Panc1 (cell line): ENCODE measurements around the gene SH3PXD2A. TPM values are rescaled to one million over a fixed set of nuclear protein-coding genes. Genes with fewer than 3 reads are reported as not detected.
A peak's percentile ranks its signal among the peaks of the same experiment; 100 is the strongest.

Source experiments
- ATAC-seq: fragments of 200-7000 bp; cut with Tn5 transposase; 2 replicates; pipeline ENCODE4 v1.9.1; 2020; ENCODE audit warnings: mild to moderate bottlenecking, moderate library complexity
- BruUV-seq: library from RNA; stranded (reverse); fragments of 400-500 nt; replicated peaks from 2 replicates; lab custom pipeline; 2021; lab: Mats Ljungman, UMichigan
- CTCF ChIA-PET: fragments of 300-600 bp; sonication (Branson Sonifier 250); formaldehyde crosslinking; loops from one replicate; lab custom pipeline; 2022; ENCODE audit warnings: antibody characterized with exemption; lab: Charles Lee
- POLR2A ChIA-PET: fragments of 300-600 bp; sonication (Branson Sonifier 250); formaldehyde crosslinking; loops from one replicate; lab custom pipeline; 2022; ENCODE audit warnings: antibody characterized with exemption; lab: Charles Lee
- DNase-seq: peaks from one replicate; pipeline ENCODE4 v3.0.0-alpha.2; 2010; ENCODE audit warnings: low read depth, low spot score
- H3K27ac ChIP-seq: 2 replicates; pipeline ENCODE4 v1.5.1; 2011; ENCODE audit warnings: mild to moderate bottlenecking, low read length, inconsistent platforms
- H3K27me3 ChIP-seq: fragments of 200-500 bp; sonication (Bioruptor generic); 2 replicates; pipeline ENCODE4 v1.6.0; 2014; ENCODE audit warnings: low read length, inconsistent platforms; ENCODE audit not compliant: control insufficient read depth, insufficient read depth
- H3K36me3 ChIP-seq: fragments of 200-500 bp; sonication (Bioruptor generic); 2 replicates; pipeline ENCODE4 v1.5.1; 2014; ENCODE audit warnings: inconsistent platforms, mild to moderate bottlenecking, low read length, moderate library complexity; ENCODE audit not compliant: control insufficient read depth, insufficient read depth
- H3K4me1 ChIP-seq: 2 replicates; pipeline ENCODE4 v1.5.1; 2011; ENCODE audit warnings: inconsistent platforms, mild to moderate bottlenecking, low read length, moderate library complexity; ENCODE audit not compliant: control insufficient read depth, insufficient read depth
- H3K4me3 ChIP-seq, 2 experiments: 2 replicates each; pipeline ENCODE4 v1.5.1; 2011 to 2012; ENCODE audit warnings: low read depth in 2 of 2, low read length in 2 of 2, mild to moderate bottlenecking in 2 of 2, inconsistent platforms in 1 of 2, moderate library complexity in 1 of 2
- H3K9me3 ChIP-seq: fragments of 200-500 bp; sonication (Bioruptor generic); 2 replicates; pipeline ENCODE4 v1.5.1; 2014; ENCODE audit warnings: low read depth, mild to moderate bottlenecking, inconsistent platforms, low read length, moderate library complexity; ENCODE audit not compliant: control insufficient read depth, insufficient read depth
- CTCF ChIP-seq: fragments of 450-650 bp; IDR thresholded peaks from 2 replicates; pipeline ENCODE4 v1.5.1; 2017; ENCODE audit warnings: mild to moderate bottlenecking
- POLR2AphosphoS5 ChIP-seq: IDR thresholded peaks from 2 replicates; pipeline ENCODE4 v1.6.1; 2012; ENCODE audit warnings: mild to moderate bottlenecking, low read depth, low read length, moderate library complexity
- REST ChIP-seq, 2 experiments: IDR thresholded peaks; 2 replicates each; pipeline ENCODE4 v1.6.1; 2011 to 2012; ENCODE audit warnings: low read depth in 2 of 2, control low read depth in 1 of 2, low read length in 1 of 2, mild to moderate bottlenecking in 1 of 2, moderate library complexity in 1 of 2; ENCODE audit not compliant: insufficient read depth in 1 of 2
- SIN3A ChIP-seq: IDR thresholded peaks from 2 replicates; pipeline ENCODE4 v1.6.1; 2012; ENCODE audit warnings: low read depth, mild to moderate bottlenecking, low read length, moderate library complexity, borderline replicate concordance; ENCODE audit not compliant: insufficient read depth
- TCF7L2 ChIP-seq: IDR thresholded peaks from 2 replicates; pipeline ENCODE4 v1.6.1; 2011; ENCODE audit warnings: mild to moderate bottlenecking, low read depth, low read length, inconsistent platforms
- in situ Hi-C: cut with HindIII; loops from 2 replicates; pipeline ENCODE4 v1.10.0; 2016; ENCODE audit warnings: low sequenced_read_pairs, low pct_unique_long_range_greater_than_20kb
- intact Hi-C: fragments of 100-400 bp; cut with micrococcal nuclease; formaldehyde crosslinking; loops from one replicate; pipeline ENCODE4 v1.10.0; 2022; ENCODE audit not compliant: unreplicated experiment
- total RNA-seq: library from RNA; stranded (reverse); gene quantifications from one replicate; pipeline ENCODE4 v1.2.1, GENCODE V29; 2021; ENCODE audit not compliant: unreplicated experiment

SH3PXD2A gene
- total RNA-seq, 1 experiment from 2014 or later: 5.7 TPM

GRCh38 chr10:103871006-103871405, 15.6 kb upstream of the SH3PXD2A start:
- TF ChIP-seq POLR2AphosphoS5 (no peak), REST (IDR thresholded peaks at IDR 0.05; ENCODE audit: insufficient read depth in 1 of 2, low read depth in 2 of 2, low read length in 1 of 2) (no peak), TCF7L2 (no peak), CTCF (no peak), SIN3A (no peak)
- ATAC-seq: 0 out of 2 replicates have a peak, but pooled peaks have one; percentile 42
- Histone ChIP-seq H3K4me3 (no peak overlapping the region), H3K4me1 (no peaks in the 10 kb centered on the region), H3K27ac (no peak overlapping the region), H3K36me3 (no peaks in the 10 kb centered on the region), H3K27me3 (no peaks in the 10 kb centered on the region), H3K9me3 (peaks cover 4% of the 10 kb centered on the region; the same call in 1 of the 2 replicates)
- in situ Hi-C loops: no loop called here
- BruUV-seq: no TSS peak
- ChIA-PET CTCF (no interaction called here), POLR2A (no interaction called here)
- DNase-seq: no peak
- intact Hi-C loops: no loop called here

- BruUV-seq: no TSS peak
- intact Hi-C loops: no loop called here
- TF ChIP-seq CTCF: no peak
- Histone ChIP-seq H3K27me3 (no peaks in the 10 kb centered on the region), H3K4me1 (no peaks in the 10 kb centered on the region), H3K4me3 (no peak overlapping the region), H3K36me3 (no peaks in the 10 kb centered on the region), H3K9me3 (peaks cover 8% of the 10 kb centered on the region; the same call in 1 of the 2 replicates), H3K27ac (no peak overlapping the region)
- POLR2A ChIA-PET: no interaction called here
- ATAC-seq (0 out of 2 replicates have a peak, but pooled peaks have one; percentile 47), DNase-seq (no peak)
- CTCF ChIA-PET: interaction anchor here (0.5 kb wide), 1 partner anchor 127 kb away, joined by 3 read pairs; no protein-coding TSS in a partner anchor
- in situ Hi-C loops: no loop called here
These were observed 15.1 kb upstream of the SH3PXD2A start for GRCh38 chr10:103870516-103870915.
